Measurements from ENCODE around the gene DVL3.

DVL3 gene

GRCh38 chr3:184211297-184211696 is 56.1 kb downstream of the DVL3 start:
- no peak for DNase-seq (ENCODE audit: low read depth, low spot score)

GRCh38 chr3:184211718-184212117 is 56.5 kb downstream of the DVL3 start:
- no peak for DNase-seq (ENCODE audit: low read depth, low spot score)

GRCh38 chr3:184218814-184219213 is 63.6 kb downstream of the DVL3 start:
- no peak for DNase-seq (ENCODE audit: low read depth, low spot score)

GRCh38 chr3:184222521-184222920 is 67.3 kb downstream of the DVL3 start:
- no peak for DNase-seq (ENCODE audit: low read depth, low spot score)
